Neutrophil (primary cell): ENCODE results near the gene UBXN4.
"Not testable (repeated sequence)": the region's sequence is repeated elsewhere in the genome, so short reads cannot be mapped to it uniquely, and the experiment has no call there.

Source experiments
- H3K27ac ChIP-seq: fragments of 200-600 bp; sonication (generic); 2 replicates; pipeline ENCODE4 v1.5.1; 2016; ENCODE audit warnings: mild to moderate bottlenecking, moderate library complexity
- H3K27me3 ChIP-seq: fragments of 200-600 bp; sonication (generic); 2 replicates; pipeline ENCODE4 v1.6.0; 2016; ENCODE audit warnings: mild to moderate bottlenecking
- H3K36me3 ChIP-seq: fragments of 200-600 bp; sonication (generic); 2 replicates; pipeline ENCODE4 v1.5.1; 2017
- H3K4me1 ChIP-seq, 2 experiments: fragments of 200-600 bp in 1 of 2; sonication (generic) in 1 of 2; 1 replicate in 1 of 2; 2 replicates in 1 of 2; pipeline versions ENCODE4 v1.5.1 to v1.6.1; 2013 to 2016; ENCODE audit warnings: low read depth in 1 of 2, low read length in 1 of 2, mild to moderate bottlenecking in 1 of 2, moderate library complexity in 1 of 2; ENCODE audit not compliant: control insufficient read depth in 1 of 2, insufficient read depth in 1 of 2
- H3K4me3 ChIP-seq, 2 experiments: fragments of 200-600 bp in 1 of 2; sonication (generic) in 1 of 2; 1 replicate in 1 of 2; 2 replicates in 1 of 2; pipeline ENCODE4 v1.5.1; 2013 to 2016; ENCODE audit warnings: low read depth in 1 of 2, low read length in 1 of 2, mild to moderate bottlenecking in 1 of 2, moderate library complexity in 1 of 2
- H3K9me3 ChIP-seq: fragments of 200-600 bp; sonication (generic); 2 replicates; pipeline ENCODE4 v1.5.1; 2016
- TF ChIP-seq, protein P1 (sequence below): fragments of 200-600 bp; sonication (generic); IDR thresholded peaks from 2 replicates; pipeline ENCODE4 v1.5.1; 2016; ENCODE audit warnings: antibody characterized with exemption

The UBXN4 gene

DNA sequence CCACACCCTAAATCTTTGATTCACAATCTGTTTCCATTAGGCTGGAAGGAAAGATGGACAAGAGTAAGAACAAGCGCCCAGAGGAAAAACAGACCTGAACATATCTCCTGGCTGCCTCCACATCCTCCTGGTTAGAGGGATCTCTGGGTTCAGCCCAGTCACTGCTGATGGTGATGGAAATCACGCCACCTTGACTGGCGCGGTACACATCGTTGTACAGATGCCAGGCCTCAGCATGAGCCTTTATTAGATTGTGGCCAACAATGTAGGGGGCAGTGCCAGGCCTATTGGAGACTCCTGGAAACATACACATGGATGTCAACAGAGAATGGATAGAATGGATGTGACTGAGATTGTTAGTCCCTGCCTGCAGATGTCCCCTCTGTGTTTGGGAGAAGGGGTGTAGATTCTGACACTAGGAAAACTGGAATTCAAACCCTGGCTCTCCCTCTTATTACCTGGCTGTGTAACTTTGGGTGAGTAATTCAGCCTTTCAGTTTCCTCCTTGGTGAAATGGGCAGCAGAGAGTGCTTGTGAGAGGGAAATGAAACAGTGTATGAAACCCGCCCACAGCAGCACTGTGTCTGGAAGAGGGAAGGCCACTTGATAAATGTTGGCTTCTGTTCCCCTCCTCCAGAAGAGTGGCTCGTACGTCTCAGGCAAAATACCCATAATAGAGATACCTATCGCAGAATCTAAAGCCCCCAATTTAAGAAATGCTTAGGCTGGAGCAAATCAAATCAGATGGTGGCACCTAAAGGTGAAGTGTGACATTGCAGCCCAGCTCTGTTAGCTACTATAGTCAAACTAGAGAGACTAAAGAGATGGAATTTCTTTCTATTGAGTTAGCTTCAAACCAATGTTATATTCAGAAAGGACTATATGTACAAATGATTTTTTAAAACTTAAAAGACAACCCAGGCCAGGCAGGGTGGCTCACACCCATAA, 59.1 kb downstream of the UBXN4 start:
- Histone ChIP-seq H3K27ac (no peak overlapping the region), H3K9me3 (no peaks in the 10 kb centered on the region), H3K4me3 (no peak overlapping the region), H3K4me1 (peaks cover 0 to 6% of the 10 kb centered on the region in 2 experiments), H3K36me3 (no peaks in the 10 kb centered on the region), H3K27me3 (no peaks in the 10 kb centered on the region)
- TF ChIP-seq, protein P1, sequence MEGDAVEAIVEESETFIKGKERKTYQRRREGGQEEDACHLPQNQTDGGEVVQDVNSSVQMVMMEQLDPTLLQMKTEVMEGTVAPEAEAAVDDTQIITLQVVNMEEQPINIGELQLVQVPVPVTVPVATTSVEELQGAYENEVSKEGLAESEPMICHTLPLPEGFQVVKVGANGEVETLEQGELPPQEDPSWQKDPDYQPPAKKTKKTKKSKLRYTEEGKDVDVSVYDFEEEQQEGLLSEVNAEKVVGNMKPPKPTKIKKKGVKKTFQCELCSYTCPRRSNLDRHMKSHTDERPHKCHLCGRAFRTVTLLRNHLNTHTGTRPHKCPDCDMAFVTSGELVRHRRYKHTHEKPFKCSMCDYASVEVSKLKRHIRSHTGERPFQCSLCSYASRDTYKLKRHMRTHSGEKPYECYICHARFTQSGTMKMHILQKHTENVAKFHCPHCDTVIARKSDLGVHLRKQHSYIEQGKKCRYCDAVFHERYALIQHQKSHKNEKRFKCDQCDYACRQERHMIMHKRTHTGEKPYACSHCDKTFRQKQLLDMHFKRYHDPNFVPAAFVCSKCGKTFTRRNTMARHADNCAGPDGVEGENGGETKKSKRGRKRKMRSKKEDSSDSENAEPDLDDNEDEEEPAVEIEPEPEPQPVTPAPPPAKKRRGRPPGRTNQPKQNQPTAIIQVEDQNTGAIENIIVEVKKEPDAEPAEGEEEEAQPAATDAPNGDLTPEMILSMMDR = no peak

DNA sequence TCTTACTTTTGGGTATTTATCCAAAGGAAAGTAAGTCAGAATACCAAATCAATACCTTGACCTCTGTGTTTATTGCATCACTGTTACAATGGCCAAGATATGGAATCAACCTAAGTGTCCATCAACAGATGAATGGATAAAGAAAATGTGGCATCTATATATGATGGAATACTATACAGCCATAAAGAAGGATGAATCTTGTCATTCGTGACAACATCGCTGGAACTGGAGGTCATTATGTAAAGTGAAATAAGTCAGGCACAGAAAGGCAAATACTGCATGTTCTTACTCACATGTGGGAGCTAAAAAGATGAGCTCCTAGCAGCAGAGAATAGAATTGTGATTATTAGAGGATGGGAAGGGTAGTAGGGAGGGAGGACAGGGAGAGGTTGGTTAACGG, 60.7 kb downstream of the UBXN4 start:
- Histone ChIP-seq H3K9me3 (no peaks in the 10 kb centered on the region), H3K27me3 (no peaks in the 10 kb centered on the region), H3K36me3 (no peaks in the 10 kb centered on the region), H3K27ac (no peak overlapping the region), H3K4me3 (no peak overlapping the region), H3K4me1 (peaks cover 0 to 5% of the 10 kb centered on the region in 2 experiments)
- TF ChIP-seq, protein P1 = no peak

DNA sequence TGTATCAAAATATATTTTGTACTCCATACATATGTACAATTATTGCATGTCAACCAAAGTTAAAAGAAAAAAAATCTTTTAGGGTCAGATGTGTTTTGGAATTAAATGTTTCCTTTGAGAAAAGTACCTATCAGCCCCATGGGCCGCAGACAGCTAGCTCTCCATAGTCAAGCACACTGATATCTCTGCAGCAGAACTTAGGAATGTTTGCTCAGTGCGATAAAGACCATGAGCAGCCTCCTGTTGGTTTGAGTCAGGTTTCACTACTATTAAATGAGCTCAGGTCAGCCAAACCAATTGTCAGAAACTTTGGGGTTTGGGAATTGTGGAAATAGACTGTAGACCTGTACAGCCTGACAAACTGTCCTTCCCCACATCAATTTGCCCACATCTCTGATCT, 61.6 kb downstream of the UBXN4 start:
- Histone ChIP-seq H3K4me1 (no peaks in the 10 kb centered on the region), H3K4me3 (no peak overlapping the region), H3K9me3 (no peaks in the 10 kb centered on the region), H3K27me3 (no peaks in the 10 kb centered on the region), H3K27ac (no peak overlapping the region), H3K36me3 (no peaks in the 10 kb centered on the region)
- TF ChIP-seq, protein P1 = no peak

DNA sequence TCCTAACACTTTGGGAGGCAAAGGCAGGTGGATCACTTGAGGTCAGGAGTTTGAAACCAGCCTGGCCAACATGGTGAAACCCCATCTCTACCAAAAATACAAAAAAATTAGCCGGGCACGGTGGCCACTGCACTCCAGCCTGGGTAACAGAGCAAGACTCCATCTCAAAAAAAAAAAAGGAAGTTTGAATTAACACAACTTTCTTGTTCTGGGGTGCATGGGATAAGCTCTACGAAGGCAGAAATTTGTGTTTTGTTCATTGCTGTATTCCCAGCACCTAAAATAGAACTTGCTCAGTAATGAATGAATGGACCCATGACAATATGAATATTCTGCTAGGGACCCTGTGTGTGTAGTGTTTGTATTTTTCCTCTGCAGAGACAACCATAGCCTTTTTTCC, 66.2 kb downstream of the UBXN4 start:
- not testable (repeated sequence) for H3K36me3 ChIP-seq, H3K4me3 ChIP-seq, H3K27ac ChIP-seq, H3K9me3 ChIP-seq, H3K4me1 ChIP-seq, H3K27me3 ChIP-seq

GRCh38 chr2:135812907-135813511, 71.4 kb downstream of the UBXN4 start:
- no peak overlapping the region for H3K27ac ChIP-seq
- no peaks in the 10 kb centered on the region for H3K9me3 ChIP-seq
- TF ChIP-seq, protein P1 = no peak
- H3K4me3 ChIP-seq = no peak overlapping the region
- H3K27me3 ChIP-seq = no peaks in the 10 kb centered on the region
- no peaks in the 10 kb centered on the region for H3K36me3 ChIP-seq
- no peaks in the 10 kb centered on the region for H3K4me1 ChIP-seq

GRCh38 chr2:135815269-135815668, 73.6 kb downstream of the UBXN4 start:
- no peaks in the 10 kb centered on the region for H3K9me3 ChIP-seq
- TF ChIP-seq, protein P1 = no peak
- no peak overlapping the region for H3K4me3 ChIP-seq
- H3K4me1 ChIP-seq = no peaks in the 10 kb centered on the region
- no peak overlapping the region for H3K27ac ChIP-seq
- peaks cover 7% of the 10 kb centered on the region for H3K27me3 ChIP-seq
- no peaks in the 10 kb centered on the region for H3K36me3 ChIP-seq
